BLaER1 (cell line): ENCODE measurements around the gene RAB43.

Experiments
- H3K27ac ChIP-seq: shearing (Covaris generic); formaldehyde crosslinking; 2 replicates; pipeline ENCODE4 v1.8.1; 2022
- H3K27me3 ChIP-seq: shearing (Covaris generic); formaldehyde crosslinking; 2 replicates; pipeline ENCODE4 v1.8.1; 2022
- H3K36me3 ChIP-seq: shearing (Covaris generic); formaldehyde crosslinking; 2 replicates; pipeline ENCODE4 v1.8.1; 2022
- H3K4me1 ChIP-seq: shearing (Covaris generic); formaldehyde crosslinking; 2 replicates; pipeline ENCODE4 v1.8.1; 2022
- H3K4me2 ChIP-seq: shearing (Covaris generic); formaldehyde crosslinking; 2 replicates; pipeline ENCODE4 v1.8.1; 2022
- H3K4me3 ChIP-seq: shearing (Covaris generic); formaldehyde crosslinking; 2 replicates; pipeline ENCODE4 v1.8.1; 2022
- H3K9ac ChIP-seq: shearing (Covaris generic); formaldehyde crosslinking; 2 replicates; pipeline ENCODE4 v1.8.1; 2022
- H3K9me3 ChIP-seq: shearing (Covaris generic); formaldehyde crosslinking; 2 replicates; pipeline ENCODE4 v1.8.1; 2022
- H4K20me1 ChIP-seq: shearing (Covaris generic); formaldehyde crosslinking; 2 replicates; pipeline ENCODE4 v1.8.1; 2022
- Cebpa-rat ChIP-seq: shearing (Covaris generic); IDR thresholded peaks from 2 replicates; pipeline ENCODE4 v1.8.1; 2022

The RAB43 gene

GRCh38 chr3:129122412-129123011 lies 908 bp upstream of the RAB43 start:
- TF ChIP-seq Cebpa-rat: no peak
- no peaks in the 10 kb centered on the region for H3K27me3 ChIP-seq
- no peaks in the 10 kb centered on the region for H3K9me3 ChIP-seq
- peaks cover 7% of the 10 kb centered on the region; the same call in 1 of the 2 replicates for H3K36me3 ChIP-seq
- H3K9ac ChIP-seq: peak overlapping the region; percentile 40; the same call in 1 of the 2 replicates
- peak overlapping the region; percentile 83 for H3K4me2 ChIP-seq
- H3K4me1 ChIP-seq: peaks cover 78% of the 10 kb centered on the region
- H4K20me1 ChIP-seq: peaks cover 24% of the 10 kb centered on the region
- peak overlapping the region; percentile 81 for H3K4me3 ChIP-seq
- H3K27ac ChIP-seq: peak overlapping the region; percentile 57

GRCh38 chr3:129121016-129121791 lies 400 bp downstream of the RAB43 start:
- Histone ChIP-seq H3K4me3 (peak overlapping the region; percentile 81), H3K9ac (peak overlapping the region; percentile 94), H3K36me3 (peaks cover 11% of the 10 kb centered on the region; the same call in 1 of the 2 replicates), H3K4me2 (peak overlapping the region; percentile 99), H4K20me1 (peaks cover 19% of the 10 kb centered on the region), H3K9me3 (no peaks in the 10 kb centered on the region), H3K27me3 (no peaks in the 10 kb centered on the region), H3K4me1 (peaks cover 78% of the 10 kb centered on the region), H3K27ac (peak overlapping the region; percentile 98)
- TF ChIP-seq Cebpa-rat: no peak

GRCh38 chr3:129120254-129121004 lies 1.2 kb downstream of the RAB43 start:
- Histone ChIP-seq H3K27ac (peak overlapping the region; percentile 98), H3K36me3 (peaks cover 16% of the 10 kb centered on the region), H3K4me1 (peaks cover 77% of the 10 kb centered on the region), H3K9me3 (no peaks in the 10 kb centered on the region), H4K20me1 (peaks cover 27% of the 10 kb centered on the region), H3K9ac (peak overlapping the region; percentile 94), H3K27me3 (no peaks in the 10 kb centered on the region), H3K4me2 (peak overlapping the region; percentile 99), H3K4me3 (peak overlapping the region; percentile 81)
- TF ChIP-seq Cebpa-rat: no peak

- peak overlapping the region; percentile 98 for H3K27ac ChIP-seq
- no peaks in the 10 kb centered on the region for H3K27me3 ChIP-seq
- H3K36me3 ChIP-seq: peaks cover 25% of the 10 kb centered on the region
- peaks cover 36% of the 10 kb centered on the region for H4K20me1 ChIP-seq
- H3K9me3 ChIP-seq: no peaks in the 10 kb centered on the region
- peak overlapping the region; percentile 99 for H3K4me2 ChIP-seq
- H3K4me1 ChIP-seq: peaks cover 77% of the 10 kb centered on the region
- H3K9ac ChIP-seq: peak overlapping the region; percentile 94
- TF ChIP-seq Cebpa-rat: no peak
- peak overlapping the region; percentile 81 for H3K4me3 ChIP-seq
Observed at GRCh38 chr3:129119365-129120100, 2.1 kb downstream of the RAB43 start.

GRCh38 chr3:129118745-129119144 lies 2.9 kb downstream of the RAB43 start:
- Histone ChIP-seq H3K9ac (peak overlapping the region; percentile 94), H3K27me3 (no peaks in the 10 kb centered on the region), H3K36me3 (peaks cover 33% of the 10 kb centered on the region), H3K4me1 (peaks cover 75% of the 10 kb centered on the region), H3K27ac (peak overlapping the region; percentile 98), H3K4me3 (peak overlapping the region; percentile 81), H3K4me2 (peak overlapping the region; percentile 99), H3K9me3 (no peaks in the 10 kb centered on the region), H4K20me1 (peaks cover 42% of the 10 kb centered on the region)
- TF ChIP-seq Cebpa-rat: no peak

- Histone ChIP-seq H4K20me1 (peaks cover 42% of the 10 kb centered on the region), H3K27ac (no peak overlapping the region), H3K36me3 (peaks cover 48% of the 10 kb centered on the region), H3K9ac (no peak overlapping the region), H3K9me3 (no peaks in the 10 kb centered on the region), H3K27me3 (no peaks in the 10 kb centered on the region), H3K4me2 (peak overlapping the region; percentile 99), H3K4me1 (peaks cover 70% of the 10 kb centered on the region), H3K4me3 (no peak overlapping the region)
- TF ChIP-seq Cebpa-rat: no peak
Observed at GRCh38 chr3:129117134-129117533, 4.5 kb downstream of the RAB43 start.

GRCh38 chr3:129116482-129116946 lies 5.1 kb downstream of the RAB43 start:
- H4K20me1 ChIP-seq: peaks cover 47% of the 10 kb centered on the region
- peak overlapping the region; percentile 99 for H3K4me2 ChIP-seq
- H3K27ac ChIP-seq: peak overlapping the region; percentile 18
- peaks cover 69% of the 10 kb centered on the region for H3K4me1 ChIP-seq
- H3K9me3 ChIP-seq: no peaks in the 10 kb centered on the region
- peak overlapping the region; percentile 36; the same call in 1 of the 2 replicates for H3K9ac ChIP-seq
- no peak overlapping the region for H3K4me3 ChIP-seq
- TF ChIP-seq Cebpa-rat: no peak
- H3K27me3 ChIP-seq: no peaks in the 10 kb centered on the region
- H3K36me3 ChIP-seq: peaks cover 51% of the 10 kb centered on the region

GRCh38 chr3:129114455-129114854 lies 7.1 kb downstream of the RAB43 start:
- peaks cover 61% of the 10 kb centered on the region for H4K20me1 ChIP-seq
- H3K9ac ChIP-seq: no peak overlapping the region

More at GRCh38 chr3:129114455-129114854, 7.1 kb downstream of the RAB43 start:
- peak overlapping the region; percentile 1; the same call in 1 of the 2 replicates for H3K4me2 ChIP-seq
- H3K27ac ChIP-seq: no peak overlapping the region
- no peak overlapping the region for H3K4me3 ChIP-seq
- TF ChIP-seq Cebpa-rat: no peak
- H3K4me1 ChIP-seq: peaks cover 65% of the 10 kb centered on the region
- no peaks in the 10 kb centered on the region for H3K27me3 ChIP-seq
- H3K36me3 ChIP-seq: peaks cover 71% of the 10 kb centered on the region
- no peaks in the 10 kb centered on the region for H3K9me3 ChIP-seq
